Stomach (tissue), 9 donors: Measurements from ENCODE around the gene PSD4. TPM values are rescaled to one million over a fixed set of nuclear protein-coding genes. Genes with fewer than 3 reads are reported as not detected.

Experiments used
- DNase-seq, 2 donors: peaks; one replicate each; pipeline versions ENCODE4 v3.0.0 to v3.0.0-alpha.2; 2013 to 2019
- H3K27ac ChIP-seq, 5 donors: fragments of 200-600 bp in 4 of 5; sonication (generic) in 4 of 5; one replicate each; pipeline ENCODE4 v1.5.1; 2013 to 2019; ENCODE audit warnings: mild to moderate bottlenecking in 1 of 5, moderate library complexity in 1 of 5
- H3K27me3 ChIP-seq, 3 donors: fragments of 200-600 bp; sonication (generic); one replicate each; pipeline ENCODE4 v1.5.1; 2017 to 2019; ENCODE audit warnings: mixed run types in 1 of 3
- H3K36me3 ChIP-seq, 4 donors: fragments of 200-600 bp; sonication (generic); 1 replicate in 3 of 4; 2 replicates in 1 of 4; pipeline ENCODE4 v1.5.1; 2016 to 2019
- H3K4me1 ChIP-seq, 4 donors: fragments of 200-600 bp; sonication (generic); one replicate each; pipeline ENCODE4 v1.5.1; 2016 to 2019
- H3K4me3 ChIP-seq, 4 donors: fragments of 200-600 bp; sonication (generic) in 3 of 4; one replicate each; pipeline ENCODE4 v1.5.1; 2016 to 2019; ENCODE audit warnings: mild to moderate bottlenecking in 1 of 4
- H3K9me3 ChIP-seq, 4 donors: fragments of 200-600 bp; sonication (generic); one replicate each; pipeline ENCODE4 v1.5.1; 2016 to 2019
- CTCF ChIP-seq, 7 experiments: fragments of 450-650 bp in 4 of 7; fragments of 200-600 bp in 3 of 7; sonication (generic) in 3 of 7; IDR thresholded peaks; one replicate each; pipeline ENCODE4 v1.5.1; 2016 to 2019; ENCODE audit warnings: antibody characterized with exemption in 7 of 7, control low read depth in 2 of 7, mild to moderate bottlenecking in 1 of 7
- EP300 ChIP-seq: sonication (generic); formaldehyde crosslinking; IDR thresholded peaks from one replicate; pipeline ENCODE4 v1.6.1; 2017; ENCODE audit warnings: antibody characterized with exemption
- POLR2A ChIP-seq, 4 donors: fragments of 450-650 bp; IDR thresholded peaks; one replicate each; pipeline ENCODE4 v1.6.1; 2016; ENCODE audit warnings: antibody characterized with exemption in 4 of 4, control low read depth in 2 of 4, mild to moderate bottlenecking in 1 of 4, moderate library complexity in 1 of 4
- POLR2AphosphoS5 ChIP-seq, 3 donors: sonication (generic); formaldehyde crosslinking; IDR thresholded peaks; one replicate each; pipeline ENCODE4 v1.6.1; 2016; ENCODE audit warnings: antibody characterized with exemption in 3 of 3
- WGBS, 5 donors: extraction: QIAGEN DNeasy Blood & Tissue Kit in 3 of 5; methylation state at CpG; one replicate each; pipeline versions ENCODE4 v1.1.5 to v1.1.7; 2013 to 2018; 5-methylcytosine and 5-hydroxymethylcytosine counted together
- intact Hi-C: fragments of 100-400 bp; cut with DNase I; formaldehyde crosslinking; loops from one replicate; pipeline ENCODE4 v1.15.1; 2023; ENCODE audit warnings: low total_unique reads
- polyA plus RNA-seq, 3 donors: library from polyadenylated mRNA; stranded (reverse); fragments of 200-250 nt; gene quantifications; one replicate each; pipeline ENCODE4 v1.2.3, GENCODE V29; 2013
- total RNA-seq, 5 donors: library from RNA; depleted of rRNA; stranded (reverse); fragments of >200 nt; gene quantifications; one replicate each; pipeline versions ENCODE4 v1.1.0 to v1.2.3, GENCODE V29; 2014 to 2016
- donor health status: healthy with polysubstance abuse.
- donor health status: Bipolar disorder and iron deficiency.
- donor health status: healthy.

The PSD4 gene
- total and polyA plus RNA-seq, 8 donors = 19.9 to 146 (median 36.4) TPM

- DNase-seq = no peak
- intact Hi-C loops = no loop called here
- Histone ChIP-seq H3K9me3 (no peaks in the 10 kb centered on the region), H3K36me3 (no peaks in the 10 kb centered on the region), H3K4me3 (no peak overlapping the region), H3K4me1 (peaks cover 12 to 41% (median 35%) of the 10 kb centered on the region in 4 donors), H3K27me3 (peaks cover 0 to 29% (median 0%) of the 10 kb centered on the region in 3 donors), H3K27ac (peak overlapping the region; percentile 53 to 97 (median 87))
- no peak for TF ChIP-seq POLR2A (IDR thresholded peaks at IDR 0.05)
- no peak for TF ChIP-seq POLR2AphosphoS5 (IDR thresholded peaks at IDR 0.05)
- no peak for TF ChIP-seq EP300
- no peak for TF ChIP-seq CTCF (IDR thresholded peaks at IDR 0.05)
- WGBS, 5 donors = 56 to 73% (median 65%) methylated on average over 4 of the region's 4 CpGs
Observed at GRCh38 chr2:113158884-113159553, 14.8 kb upstream of the PSD4 start.

- Histone ChIP-seq H3K9me3 (no peaks in the 10 kb centered on the region), H3K27me3 (peaks cover 0 to 29% (median 0%) of the 10 kb centered on the region in 3 donors), H3K4me1 (peaks cover 18 to 53% (median 46%) of the 10 kb centered on the region in 4 donors), H3K36me3 (no peaks in the 10 kb centered on the region), H3K4me3 (no peak overlapping the region), H3K27ac (no peak overlapping the region)
- DNase-seq = no peak
- TF ChIP-seq CTCF (IDR thresholded peaks at IDR 0.05) (no peak), EP300 (no peak), POLR2AphosphoS5 (IDR thresholded peaks at IDR 0.05) (no peak), POLR2A (IDR thresholded peaks at IDR 0.05) (no peak)
- WGBS, 5 donors = 96 to 100% (median 100%) methylated on average over 1 of the region's 1 CpG
- intact Hi-C loops = no loop called here
Observed at GRCh38 chr2:113160248-113160647, 13.5 kb upstream of the PSD4 start.

- Histone ChIP-seq H3K4me3 (no peak overlapping the region), H3K4me1 (peaks cover 21 to 53% (median 48%) of the 10 kb centered on the region in 4 donors), H3K36me3 (no peaks in the 10 kb centered on the region), H3K27me3 (peaks cover 0 to 25% (median 0%) of the 10 kb centered on the region in 3 donors), H3K27ac (no peak overlapping the region), H3K9me3 (no peaks in the 10 kb centered on the region)
- DNase-seq = no peak
- intact Hi-C loops = no loop called here
- TF ChIP-seq EP300 = no peak
- no peak for TF ChIP-seq POLR2AphosphoS5 (IDR thresholded peaks at IDR 0.05)
- TF ChIP-seq CTCF (IDR thresholded peaks at IDR 0.05) = no peak
- no peak for TF ChIP-seq POLR2A (IDR thresholded peaks at IDR 0.05)
- 84 to 93% (median 91%) methylated on average over 5 of the region's 5 CpGs for WGBS, 5 donors
Observed at GRCh38 chr2:113160962-113161361, 12.8 kb upstream of the PSD4 start.

GRCh38 chr2:113162173-113162572 lies 11.6 kb upstream of the PSD4 start:
- Histone ChIP-seq H3K4me3 (no peak overlapping the region), H3K36me3 (no peaks in the 10 kb centered on the region), H3K9me3 (no peaks in the 10 kb centered on the region), H3K27ac (no peak overlapping the region), H3K4me1 (peaks cover 23 to 54% (median 45%) of the 10 kb centered on the region in 4 donors), H3K27me3 (peaks cover 0 to 14% (median 0%) of the 10 kb centered on the region in 3 donors)
- DNase-seq = no peak
- no peak for TF ChIP-seq CTCF (IDR thresholded peaks at IDR 0.05)
- TF ChIP-seq POLR2AphosphoS5 (IDR thresholded peaks at IDR 0.05) = no peak
- TF ChIP-seq EP300 = no peak
- TF ChIP-seq POLR2A (IDR thresholded peaks at IDR 0.05) = no peak
- 90 to 96% (median 91%) methylated on average over 10 of the region's 10 CpGs for WGBS, 5 donors
- intact Hi-C loops = no loop called here
